GM12865 (cell line): ENCODE results near the gene GDF10.

Source experiments
- DNase-seq: peaks from one replicate; pipeline ENCODE4 v3.0.0; 2010; ENCODE audit warnings: low read depth
- H3K4me3 ChIP-seq: 2 replicates; pipeline ENCODE4 v1.5.1; 2011; ENCODE audit warnings: mild to moderate bottlenecking, low read depth, low read length, control low read depth
- CTCF ChIP-seq: IDR thresholded peaks from 2 replicates; pipeline ENCODE4 v1.5.1; 2011; ENCODE audit warnings: low read length, control low read depth, low read depth, inconsistent platforms; ENCODE audit not compliant: insufficient read depth; ENCODE audit errors: missing control alignments

The GDF10 gene

GRCh38 chr10:47325303-47326291 is 25.6 kb downstream of the GDF10 start:
- H3K4me3 ChIP-seq, result no peak overlapping the region
- no peak for DNase-seq
- no peak for TF ChIP-seq CTCF

GRCh38 chr10:47326306-47326926 is 26.4 kb downstream of the GDF10 start:
- no peak for DNase-seq
- no peak for TF ChIP-seq CTCF
- no peak overlapping the region for H3K4me3 ChIP-seq

DNA sequence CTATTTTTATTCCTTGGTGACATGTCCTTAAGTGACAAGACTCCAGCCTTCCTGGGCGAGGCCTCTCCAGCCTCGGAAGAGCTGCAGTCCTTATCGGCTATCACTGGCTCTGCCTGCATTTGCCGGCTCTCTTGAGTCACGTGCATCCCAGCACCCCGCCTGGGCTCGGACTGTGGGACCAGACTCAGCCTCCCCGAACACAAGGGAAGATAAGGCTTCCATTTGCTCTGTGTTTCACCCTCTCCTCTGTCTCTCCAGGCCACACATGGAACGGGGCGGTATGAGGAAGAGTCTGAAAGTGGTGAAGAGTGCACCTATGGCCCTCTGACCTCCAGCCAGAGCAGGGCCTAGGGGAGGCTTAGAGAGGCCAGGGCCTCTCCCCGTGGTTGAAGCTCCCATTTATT is 26.9 kb downstream of the GDF10 start:
- H3K4me3 ChIP-seq, result no peak overlapping the region
- TF ChIP-seq CTCF, result no peak
- DNase-seq, result no peak

- DNase-seq, result no peak
- no peak for TF ChIP-seq CTCF
- no peak overlapping the region for H3K4me3 ChIP-seq
Observed at GRCh38 chr10:47329855-47330254, 29.9 kb downstream of the GDF10 start.

DNA sequence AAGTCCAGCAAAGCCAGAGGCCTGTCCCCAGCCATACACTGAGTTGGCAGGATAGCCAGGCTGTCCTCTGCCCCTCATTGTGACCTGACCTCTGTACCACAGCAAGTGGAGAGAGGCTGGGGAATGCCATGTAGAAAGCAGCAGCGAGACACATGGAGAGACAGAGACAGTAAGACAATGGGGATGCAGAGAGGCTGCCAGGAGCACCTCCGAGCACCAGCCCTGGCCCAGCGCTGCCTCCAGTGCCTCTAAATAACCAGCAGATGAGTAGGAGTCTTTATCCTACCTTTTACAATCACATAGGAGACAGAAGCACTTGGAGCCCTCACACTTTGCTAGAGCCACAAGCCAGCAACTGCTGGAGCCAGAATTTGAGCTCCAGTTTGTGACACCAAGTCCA is 30.4 kb downstream of the GDF10 start:
- no peak overlapping the region for H3K4me3 ChIP-seq
- DNase-seq, result no peak
- no peak for TF ChIP-seq CTCF

DNA sequence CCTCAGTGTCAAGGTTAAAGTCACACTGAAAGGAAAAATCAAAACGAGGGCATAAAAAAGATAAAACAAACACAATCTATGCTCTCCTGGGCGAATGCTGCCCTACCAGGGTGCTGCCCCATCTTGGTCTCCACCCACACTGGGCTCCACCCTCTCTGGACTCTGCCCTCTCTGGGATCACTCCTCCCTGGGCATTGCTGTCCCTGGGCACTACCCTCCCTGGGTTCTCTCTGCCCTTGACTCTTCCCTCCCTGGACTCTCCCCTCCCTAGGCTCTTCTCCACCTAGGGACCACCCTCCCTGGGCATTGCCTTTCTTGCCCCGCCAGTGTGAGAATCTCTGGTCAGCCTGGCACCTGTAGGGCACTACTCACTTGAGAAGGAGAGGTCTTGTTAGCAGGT is 30.8 kb downstream of the GDF10 start:
- H3K4me3 ChIP-seq, result no peak overlapping the region
- no peak for TF ChIP-seq CTCF
- no peak for DNase-seq
